GM19351 (cell line): ENCODE data around the gene CD2BP2.

Source experiments
- ATAC-seq: cut with Tn5 transposase; IDR thresholded peaks from one replicate; pipeline ENCODE4 v1.9.1; 2021; ENCODE audit warnings: mild to moderate bottlenecking, moderate library complexity; ENCODE audit not compliant: unreplicated experiment

Gene CD2BP2

DNA sequence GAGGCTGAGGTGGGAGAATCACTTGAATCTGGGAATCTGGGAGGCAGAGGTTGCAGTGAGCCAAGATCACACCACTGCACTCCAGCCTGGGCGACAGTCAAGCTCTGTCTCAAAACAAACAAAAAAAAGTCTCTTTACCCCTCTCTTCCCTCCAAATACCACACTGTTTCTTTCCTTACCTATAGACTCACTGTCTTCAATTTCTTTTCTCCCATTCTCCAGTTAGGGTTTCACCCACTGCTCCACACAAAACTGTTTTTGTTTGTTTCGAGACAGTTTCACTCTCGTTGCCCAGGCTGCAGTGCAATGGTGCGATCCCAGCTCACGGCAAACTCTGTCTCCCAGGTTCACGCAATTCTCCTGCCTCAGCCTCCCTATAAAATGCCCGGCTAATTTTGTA, 6.1 kb upstream of the CD2BP2 start:
- no peak for ATAC-seq

DNA sequence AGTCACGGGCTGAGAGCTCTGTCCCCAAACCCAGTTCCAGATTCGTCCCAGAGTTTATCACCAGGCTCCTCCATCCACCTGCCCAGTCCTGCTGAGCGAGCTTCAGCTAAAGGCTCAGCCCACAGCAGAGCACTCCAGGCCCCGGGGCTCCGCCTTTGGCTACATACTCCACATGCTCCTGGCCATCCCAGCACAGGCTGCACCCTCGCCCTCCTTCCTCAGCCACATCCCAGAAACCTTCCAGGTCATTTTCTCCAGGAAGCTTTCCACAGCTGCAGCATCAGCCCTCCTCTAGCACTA, 4.7 kb upstream of the CD2BP2 start:
- no peak for ATAC-seq

DNA sequence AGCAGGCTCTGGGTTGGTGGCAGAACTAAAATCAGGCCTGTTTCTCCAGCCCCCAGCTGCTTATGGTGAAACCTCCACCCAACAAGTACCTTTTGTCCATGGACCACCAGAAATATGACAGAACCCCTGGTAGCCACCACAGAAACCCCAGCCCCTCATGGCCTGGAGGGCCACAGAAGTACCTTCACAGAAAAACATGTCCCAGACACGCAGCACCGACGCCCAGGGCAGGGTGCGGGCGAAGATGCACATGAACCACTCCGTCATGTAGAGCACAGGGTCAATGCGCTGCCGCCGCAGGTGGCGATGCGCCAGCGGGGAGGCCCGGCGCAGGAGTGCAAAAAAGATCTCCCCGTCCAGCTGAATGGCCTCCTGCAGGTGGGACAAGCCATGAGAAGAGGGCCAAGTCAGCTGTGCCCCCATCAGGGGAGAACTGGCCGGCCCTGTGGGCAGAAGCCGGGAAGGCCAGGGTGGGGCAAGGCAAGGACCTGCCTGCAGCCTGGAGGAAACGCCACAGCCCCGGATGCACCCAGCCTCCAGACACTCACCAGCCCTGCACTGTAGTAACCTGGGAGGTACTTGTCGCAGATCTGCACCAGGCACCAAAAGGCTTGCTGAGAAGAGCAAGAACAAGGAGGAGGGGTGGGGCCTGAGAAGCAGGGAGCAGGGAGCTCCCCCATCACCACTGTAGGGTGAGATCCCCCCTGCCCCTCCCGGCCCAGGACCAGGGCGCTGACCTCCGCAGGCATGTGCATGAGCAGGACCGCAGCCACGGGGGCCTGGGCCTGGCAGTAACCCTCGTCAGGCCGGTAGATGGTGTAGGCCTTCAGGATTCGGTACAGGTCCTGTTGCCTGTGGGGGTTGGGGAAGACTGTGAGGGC, 4.1 kb upstream of the CD2BP2 start:
- no peak for ATAC-seq

DNA sequence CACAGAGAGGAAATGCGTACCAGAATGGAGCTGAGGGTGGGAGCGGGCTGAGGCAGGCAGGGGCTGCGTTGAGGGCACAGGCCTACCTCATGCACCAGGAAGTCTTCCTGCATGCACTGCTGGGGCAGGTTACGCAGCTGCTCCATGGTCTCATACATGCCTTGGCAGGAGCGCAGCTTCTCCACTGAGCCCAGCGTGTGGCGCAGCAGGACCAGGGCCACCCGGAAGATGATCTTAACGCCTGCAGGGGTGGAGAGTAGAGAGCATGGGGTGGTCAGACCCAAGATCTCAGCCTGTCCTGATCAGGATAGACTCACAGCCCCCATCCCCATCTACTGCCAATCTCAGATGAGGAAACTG, 3.4 kb upstream of the CD2BP2 start:
- ATAC-seq = no peak

DNA sequence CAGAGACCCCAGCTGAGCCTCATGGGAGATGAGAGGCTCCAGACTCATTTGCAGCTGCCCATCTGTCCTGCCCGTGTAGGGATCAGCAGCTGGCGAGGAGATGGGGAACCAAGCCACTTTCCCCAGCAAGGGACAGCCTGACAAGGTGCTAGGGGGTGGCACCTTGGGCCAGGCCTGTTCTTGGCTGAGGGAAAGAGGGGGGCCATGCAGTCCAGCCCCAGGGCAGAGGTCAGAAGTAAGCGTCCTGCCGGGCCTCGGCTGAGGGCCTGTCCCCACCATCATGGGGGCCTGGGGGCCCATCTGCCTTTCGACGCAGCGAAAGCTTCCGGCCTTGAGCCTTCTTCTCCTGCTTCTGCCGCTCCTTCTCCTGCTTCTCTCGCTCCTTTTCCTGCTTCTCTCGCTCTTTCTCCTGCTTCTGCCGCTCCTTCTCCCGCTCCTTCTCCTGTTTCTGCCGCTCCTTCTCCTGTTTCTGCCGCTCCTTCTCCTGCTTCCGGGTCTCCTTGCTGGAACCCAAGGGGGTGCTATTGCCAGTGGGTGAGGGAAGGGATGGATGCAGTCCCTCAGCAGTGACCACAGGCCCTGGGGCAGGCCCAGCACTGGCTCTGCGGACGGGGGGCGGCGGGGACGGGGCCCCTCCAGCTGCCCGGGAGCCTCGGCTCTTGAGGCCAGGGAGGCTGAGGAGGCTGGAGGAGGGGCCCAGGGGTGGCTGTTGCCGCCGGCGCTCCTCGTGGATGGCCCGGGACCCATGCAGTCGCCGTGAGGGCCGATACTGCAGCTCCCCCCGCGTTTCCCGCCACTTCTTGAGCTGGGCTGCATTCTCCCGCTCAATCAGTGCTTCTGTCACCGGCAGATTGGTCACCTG, 2.8 kb upstream of the CD2BP2 start:
- ATAC-seq = no peak

DNA sequence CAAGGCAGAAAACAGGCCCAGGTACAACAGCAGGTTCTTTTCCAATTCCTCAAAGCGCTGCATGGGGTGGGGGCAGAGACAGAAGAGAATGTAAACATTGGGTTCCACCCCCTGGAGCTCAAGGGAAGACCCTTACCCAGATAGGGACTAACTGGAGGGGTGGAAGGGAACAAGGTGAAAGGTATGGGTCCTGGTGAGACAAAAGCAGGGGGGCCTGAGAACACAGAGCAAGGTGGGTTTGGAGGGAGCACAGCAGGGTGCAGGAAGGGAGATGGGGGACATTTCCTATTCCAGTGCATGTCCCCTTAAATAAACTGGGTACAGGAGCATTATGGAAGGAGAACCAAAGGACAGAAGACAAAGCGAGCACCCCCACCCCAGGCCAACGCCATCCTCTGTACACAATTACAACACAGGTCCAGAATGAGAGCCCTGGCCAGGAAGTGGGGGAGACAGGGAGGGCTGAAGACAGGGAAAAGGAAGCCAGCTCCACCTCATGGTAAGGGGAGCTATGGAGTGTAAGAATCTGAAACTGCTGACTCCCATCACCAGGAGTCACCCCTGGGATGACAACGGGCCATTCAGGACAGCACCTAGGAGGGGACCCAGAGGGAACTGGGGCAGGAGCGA, 2.1 kb upstream of the CD2BP2 start:
- ATAC-seq = no peak

DNA sequence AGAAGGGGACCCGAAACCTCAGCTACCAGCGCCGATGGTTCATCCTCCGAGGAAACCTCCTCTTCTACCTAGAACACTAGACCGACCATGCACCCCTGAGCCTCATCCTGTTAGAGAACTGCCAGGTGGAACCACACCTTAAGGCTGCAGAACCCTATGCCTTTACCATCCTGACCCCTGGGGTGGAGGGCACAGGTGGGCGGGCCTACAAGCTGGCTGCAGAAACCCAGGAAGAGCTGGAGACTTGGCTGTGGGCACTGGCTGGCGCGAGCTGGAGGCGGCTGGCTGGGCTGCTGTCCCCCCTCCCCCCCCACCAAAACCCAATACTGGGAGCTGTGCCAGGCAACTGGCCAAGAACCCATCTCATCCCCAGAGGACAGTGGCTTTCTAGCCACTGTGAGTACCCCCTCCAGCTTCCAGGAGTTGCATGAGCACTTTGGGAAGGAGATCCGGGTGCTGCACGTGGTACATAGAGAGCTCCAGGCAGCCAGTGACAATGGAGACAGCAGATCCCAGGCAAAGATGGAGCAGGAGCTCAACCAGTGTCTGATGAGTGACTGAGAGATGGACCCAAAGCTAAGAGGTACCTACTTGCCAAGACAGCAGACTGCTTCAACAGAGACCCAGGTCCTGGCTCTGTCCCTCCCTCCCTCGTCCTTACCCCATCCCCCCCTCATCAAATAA, 1.4 kb upstream of the CD2BP2 start:
- no peak for ATAC-seq

DNA sequence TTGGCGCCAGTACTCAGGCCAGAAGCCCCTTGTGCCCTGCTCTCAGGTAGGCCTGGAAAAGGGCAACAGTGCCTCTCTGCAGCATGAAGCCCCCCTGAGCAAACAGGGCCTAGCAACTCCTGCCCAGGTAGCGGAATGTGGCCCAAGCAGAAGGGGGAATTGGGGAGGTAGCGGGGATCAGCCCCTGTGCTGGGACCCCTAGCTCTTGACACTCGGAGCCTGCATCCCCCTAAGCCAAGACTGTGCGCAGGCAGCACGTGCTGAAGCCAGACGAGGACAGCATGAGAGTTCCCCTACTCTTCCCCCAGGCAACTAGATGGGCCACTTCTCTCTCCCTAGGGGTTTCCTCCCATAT, 823 bp upstream of the CD2BP2 start:
- no peak for ATAC-seq

DNA sequence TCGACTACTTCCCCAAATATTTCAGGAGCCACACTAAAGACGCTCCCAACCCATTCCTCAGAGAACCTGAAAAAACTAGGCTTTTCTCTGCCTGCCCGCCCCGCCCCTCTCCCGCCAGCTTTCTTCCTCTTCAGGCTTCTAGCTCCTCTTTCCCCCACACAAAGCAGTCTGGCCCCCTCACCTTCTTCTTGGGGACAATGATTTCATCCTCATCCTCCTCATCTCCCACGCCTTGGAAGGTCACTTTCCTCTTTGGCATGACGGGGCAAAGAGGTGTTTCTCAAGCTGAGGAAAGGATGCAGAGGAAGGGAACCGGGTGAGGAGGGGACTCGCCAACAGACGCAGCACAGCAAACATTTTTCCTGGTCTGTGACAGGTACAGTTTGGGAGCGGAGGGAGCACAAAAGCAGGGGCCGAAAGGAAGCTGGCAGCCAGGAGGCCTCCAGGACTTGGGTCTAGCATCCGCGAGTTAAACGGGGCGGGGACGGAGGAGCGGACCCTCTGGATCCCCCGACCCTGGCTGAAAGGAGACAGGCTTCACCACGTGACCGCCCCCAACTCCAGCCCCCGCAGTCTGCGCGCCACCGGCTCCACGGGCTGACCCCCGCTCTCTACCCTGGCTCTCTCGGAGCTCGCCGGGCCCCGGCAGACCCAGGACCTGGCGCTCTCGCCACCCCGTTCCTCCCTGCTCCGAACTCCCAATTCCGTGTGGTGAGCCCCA, 525 bp downstream of the CD2BP2 start:
- peak; percentile 14 for ATAC-seq

DNA sequence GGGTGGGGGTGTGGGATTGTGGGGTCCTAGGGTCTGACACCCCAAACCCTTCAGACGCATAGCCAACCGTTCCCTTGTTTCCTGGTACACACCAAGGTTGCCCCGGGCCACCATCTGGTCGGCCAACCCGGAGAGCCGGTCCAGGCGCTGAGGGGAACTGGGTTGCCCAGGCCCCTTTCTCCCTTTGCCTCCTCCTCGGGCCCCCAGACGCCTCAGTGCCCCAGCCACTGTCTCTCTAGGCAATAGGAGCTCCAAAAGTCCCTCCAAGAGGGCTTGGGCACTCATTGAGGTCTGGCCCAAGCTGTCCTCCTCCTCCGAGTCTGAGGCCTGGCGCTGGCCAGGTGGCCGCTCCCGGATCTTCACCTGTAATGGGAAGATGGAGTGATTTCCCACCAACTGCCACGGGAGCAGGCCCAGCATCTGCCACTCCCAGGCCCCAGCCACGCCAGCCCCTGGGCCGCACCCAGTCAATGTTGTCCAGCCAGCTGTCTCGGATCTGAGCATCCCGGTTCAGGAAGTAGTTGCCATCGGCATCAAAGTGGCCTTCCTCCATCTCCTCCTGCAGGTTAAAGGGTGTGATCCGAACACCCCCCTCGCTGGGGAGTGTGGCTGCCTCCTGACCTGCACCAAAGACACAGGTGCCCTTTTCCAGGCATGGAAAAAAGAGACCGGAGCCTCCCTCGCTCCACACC, 1.5 kb downstream of the CD2BP2 start:
- ATAC-seq = no peak

DNA sequence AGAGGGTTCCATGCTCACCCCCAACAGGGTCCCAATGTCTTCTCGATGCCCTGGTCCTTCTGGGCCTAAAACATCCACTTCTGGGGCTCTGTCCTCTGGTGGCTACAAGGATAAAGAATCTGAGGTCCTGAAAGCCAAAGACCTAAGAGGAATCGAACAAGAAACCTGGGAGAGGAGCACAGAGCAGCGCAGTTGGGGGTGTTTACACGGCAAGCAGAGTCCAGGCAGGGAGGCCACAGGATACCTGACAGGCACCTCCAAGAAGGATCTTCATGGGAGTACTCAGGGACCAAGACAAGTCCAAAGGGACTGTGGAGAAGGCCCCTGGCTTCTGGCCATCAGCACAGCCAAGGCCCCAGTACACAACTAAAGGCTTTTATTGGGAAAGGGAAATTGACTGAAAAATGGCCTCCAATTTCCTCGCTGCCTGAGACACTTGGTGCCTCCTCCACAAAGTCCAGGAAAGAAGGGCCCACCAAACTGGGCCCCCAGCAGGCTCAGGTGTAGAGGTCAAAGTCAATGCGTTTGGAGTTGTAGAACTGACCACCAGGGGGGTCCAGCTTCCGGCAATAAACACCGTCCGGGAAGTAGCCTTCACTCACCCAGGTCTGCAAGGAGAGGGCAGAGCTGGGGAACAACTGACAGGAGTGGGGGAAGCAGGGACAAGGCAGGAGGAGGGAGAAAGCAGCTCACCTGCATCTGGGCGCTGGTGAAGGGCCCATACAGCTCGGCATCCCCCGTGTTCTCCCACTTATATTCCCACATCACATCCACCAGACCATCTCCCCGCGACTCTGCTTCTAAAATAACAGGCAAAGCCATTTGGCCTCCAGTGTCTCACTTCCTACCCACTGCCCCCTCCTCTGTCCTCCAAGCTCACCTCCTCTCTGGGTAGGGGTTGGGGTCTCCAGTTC, 2.4 kb downstream of the CD2BP2 start:
- no peak for ATAC-seq

DNA sequence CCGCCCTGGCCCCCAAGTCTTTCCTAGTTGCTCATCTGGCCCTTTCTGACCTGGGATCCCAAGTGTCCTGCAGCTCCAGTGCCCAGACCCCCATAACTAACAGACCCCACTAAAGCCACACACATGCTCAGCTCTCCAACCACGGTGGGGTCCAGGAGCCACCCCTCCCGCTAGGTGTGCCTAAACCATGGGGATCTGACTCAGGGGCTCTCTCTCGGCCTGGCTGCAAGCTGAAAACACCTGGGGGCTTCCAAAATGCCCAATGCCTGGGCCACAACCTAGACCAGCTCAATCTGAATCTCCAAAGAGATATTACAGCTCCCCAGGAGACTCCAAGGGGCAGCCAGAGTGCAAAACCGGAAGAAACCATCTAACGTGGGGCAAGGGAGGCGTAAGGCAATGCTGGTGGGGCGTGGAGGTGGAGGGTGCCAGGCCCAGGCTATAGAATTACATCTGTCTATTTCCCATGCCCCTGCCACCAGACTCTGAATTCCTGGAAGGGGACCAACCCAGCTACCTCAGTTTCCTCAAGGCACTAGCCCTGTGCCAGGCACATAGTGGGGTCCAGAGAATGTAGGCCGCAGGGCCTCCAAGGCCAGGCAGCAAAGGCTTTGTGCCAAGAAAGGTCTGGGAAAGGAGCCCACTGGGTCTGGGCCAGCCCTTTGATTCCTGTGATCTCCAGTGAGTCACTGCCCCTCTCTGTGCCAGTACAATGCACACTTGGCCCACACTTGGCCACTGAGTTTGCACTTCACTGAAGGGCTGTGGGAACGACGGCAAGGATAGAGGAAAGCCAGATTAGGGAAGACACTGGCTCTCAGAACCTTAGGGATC, 3.3 kb downstream of the CD2BP2 start:
- ATAC-seq = no peak

DNA sequence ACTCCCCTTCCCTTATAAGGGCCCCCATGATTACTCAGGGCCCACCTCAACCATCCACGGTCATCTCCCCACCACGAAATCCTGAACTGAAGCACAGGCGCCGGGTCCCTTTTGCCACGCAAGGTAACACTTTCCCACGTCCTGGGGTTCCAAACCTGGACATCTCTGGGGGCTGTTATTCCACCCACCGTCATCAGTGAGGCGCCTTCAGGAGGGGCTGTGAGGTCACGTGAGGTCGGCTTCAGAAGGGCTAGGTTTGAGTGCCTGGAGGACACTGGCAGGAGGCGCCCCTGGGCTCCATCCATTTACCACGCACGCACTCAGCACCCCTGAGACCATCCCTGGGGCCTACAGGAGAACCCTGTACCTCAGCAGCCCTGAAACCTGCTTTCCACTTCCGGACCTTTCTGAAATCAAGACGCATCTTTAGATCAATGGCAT, 4.1 kb downstream of the CD2BP2 start:
- no peak for ATAC-seq

DNA sequence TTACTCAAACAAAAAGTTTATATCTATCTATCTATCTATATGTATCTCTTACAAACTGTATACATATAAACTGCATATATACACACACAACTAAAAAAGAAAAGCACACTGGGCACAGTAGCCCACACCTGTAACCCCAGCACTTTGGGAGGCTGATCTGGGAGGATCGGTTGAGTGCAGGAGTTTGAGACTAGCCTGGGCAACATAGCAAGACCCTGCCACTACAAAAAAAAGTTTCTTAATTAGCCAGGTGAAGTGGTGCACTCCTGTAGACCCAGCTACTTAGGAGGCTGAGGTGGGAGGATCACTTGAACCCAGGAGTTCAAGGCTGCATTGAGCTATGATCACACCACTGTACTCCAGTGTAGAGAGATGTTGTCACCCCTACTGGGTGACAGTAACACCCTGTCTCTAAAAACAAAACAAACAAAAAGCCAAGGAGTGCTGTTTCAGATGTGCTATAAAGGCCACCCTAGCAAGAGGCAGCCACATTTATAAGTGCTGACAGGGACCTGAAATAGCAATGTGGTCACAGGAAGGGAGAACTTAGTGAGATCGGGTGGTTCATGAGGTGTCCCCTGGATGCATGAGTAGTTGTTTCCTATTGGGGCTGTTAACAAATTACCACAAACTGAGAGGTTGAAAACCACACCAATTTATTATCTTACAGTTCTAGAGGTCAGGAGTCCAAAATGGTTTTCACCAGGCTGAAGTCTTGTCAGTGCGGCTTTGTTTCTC, 4.8 kb downstream of the CD2BP2 start:
- peak; percentile 57 for ATAC-seq

DNA sequence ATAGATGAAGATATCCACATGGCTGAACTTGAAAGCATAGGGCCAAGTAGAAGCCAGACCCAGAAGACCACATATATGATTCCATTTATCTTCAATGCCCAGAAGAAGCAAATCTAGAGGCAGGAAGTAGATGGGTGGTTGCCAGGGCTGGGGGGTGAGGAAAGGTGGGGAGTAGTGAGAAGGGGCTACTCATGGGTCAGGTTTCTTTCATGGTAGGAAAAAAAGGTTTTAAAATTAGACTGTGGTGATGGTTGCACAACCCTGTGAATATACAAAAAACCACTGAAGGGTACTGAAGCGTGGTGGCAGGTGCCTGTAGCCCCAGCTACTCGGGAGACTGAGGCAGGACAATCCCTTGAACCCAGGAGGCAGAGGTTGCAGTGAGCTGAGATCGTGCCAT, 5.4 kb downstream of the CD2BP2 start:
- no peak for ATAC-seq

DNA sequence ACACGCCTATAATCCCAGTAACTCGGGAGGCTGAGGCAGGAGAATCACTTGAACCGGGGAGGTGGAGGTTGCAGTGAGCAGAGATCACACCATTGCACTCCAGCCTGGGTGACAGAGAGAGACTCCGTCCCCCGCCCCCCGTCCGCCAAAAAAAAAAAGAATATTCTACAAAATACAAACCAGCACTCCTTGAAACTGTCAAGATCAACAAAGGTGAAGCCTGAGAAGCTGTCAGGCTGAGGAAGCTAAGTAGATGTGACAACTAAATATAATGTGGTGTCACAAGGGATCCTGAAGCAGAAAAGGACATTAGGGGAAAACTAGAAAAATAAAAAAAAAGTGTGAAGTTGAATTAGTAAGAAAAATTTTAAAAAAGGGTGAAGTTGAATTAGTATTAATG, 6.2 kb downstream of the CD2BP2 start:
- no peak for ATAC-seq

DNA sequence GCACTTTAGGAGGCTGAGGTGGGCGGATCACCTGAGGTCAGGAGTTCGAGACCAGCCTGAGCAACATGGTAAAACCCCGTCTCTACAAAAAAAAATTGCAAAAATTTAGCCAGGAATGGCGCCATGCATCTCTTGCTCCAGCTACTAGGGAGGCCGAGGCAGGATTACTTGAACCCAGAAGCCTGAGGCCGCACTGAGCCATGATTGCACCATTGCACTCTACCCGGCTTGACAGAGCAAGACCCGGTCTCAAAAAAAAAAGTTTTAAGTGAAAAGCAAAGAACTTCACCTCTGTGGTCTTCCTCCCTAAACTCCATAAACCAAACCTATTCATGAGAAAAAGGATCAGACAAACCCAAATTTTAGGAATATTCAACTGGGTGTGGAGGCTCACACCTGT, 7.0 kb downstream of the CD2BP2 start:
- no peak for ATAC-seq

DNA sequence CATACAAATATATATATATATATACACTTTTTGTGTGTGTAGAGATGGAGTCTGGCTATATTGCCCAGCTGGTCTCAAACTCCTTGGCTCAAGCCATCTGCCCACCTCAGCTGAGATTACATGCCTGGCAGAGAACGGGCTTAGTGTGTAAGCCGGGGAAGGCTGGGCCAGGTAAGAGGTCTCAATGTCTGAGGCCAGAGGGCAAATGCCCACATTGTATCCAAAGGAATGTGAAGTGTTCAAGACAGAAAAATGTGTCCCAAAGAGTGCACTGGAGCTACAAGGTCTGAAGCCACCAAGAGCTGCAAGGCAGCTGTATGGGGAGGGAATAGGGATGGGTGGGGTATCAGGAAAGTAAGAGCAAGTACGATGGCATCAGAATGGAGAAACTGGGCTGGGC, 8.8 kb downstream of the CD2BP2 start:
- no peak for ATAC-seq
